CD4-positive, CD25-positive, alpha-beta regulatory T cell (primary cell): Measurements from ENCODE around the gene NUP188. TPM values are rescaled to one million over a fixed set of nuclear protein-coding genes. Genes with fewer than 3 reads are reported as not detected.
"Not testable (repeated sequence)": the region's sequence is repeated elsewhere in the genome, so short reads cannot be mapped to it uniquely, and the experiment has no call there.

Experiments used
- ATAC-seq, 2 donors: fragments of 150-1000 bp; cut with Tn5 transposase; one replicate each; pipeline ENCODE4 v1.10.0; 2021; ENCODE audit warnings: low read depth in 2 of 2, moderate number of reproducible peaks in 2 of 2, moderate library complexity in 1 of 2
- DNase-seq, 3 donors: peaks; one replicate each; pipeline versions ENCODE4 v3.0.0 to v3.0.0-alpha.2; 2012 to 2022; ENCODE audit warnings: mixed read lengths in 1 of 3
- H3K27ac ChIP-seq: one replicate; pipeline ENCODE4 v1.7.0; 2013; ENCODE audit warnings: mild to moderate bottlenecking, low read length; ENCODE audit not compliant: insufficient read depth, poor library complexity, severe bottlenecking
- H3K27me3 ChIP-seq: one replicate; pipeline ENCODE4 v1.7.0; 2013; ENCODE audit warnings: low read length; ENCODE audit not compliant: control insufficient read depth, insufficient read depth
- H3K36me3 ChIP-seq: one replicate; pipeline ENCODE4 v1.7.0; 2013; ENCODE audit warnings: mild to moderate bottlenecking, low read length, moderate library complexity; ENCODE audit not compliant: control insufficient read depth, insufficient read depth
- H3K4me1 ChIP-seq: 2 replicates; pipeline ENCODE4 v1.7.0; 2013; ENCODE audit warnings: mild to moderate bottlenecking, low read length; ENCODE audit not compliant: insufficient read depth, control insufficient read depth, poor library complexity, severe bottlenecking
- H3K4me3 ChIP-seq: one replicate; pipeline ENCODE4 v1.7.0; 2013; ENCODE audit warnings: low read depth, mild to moderate bottlenecking, low read length, moderate library complexity
- H3K9me3 ChIP-seq, 2 experiments: 1 replicate in 1 of 2; 2 replicates in 1 of 2; pipeline ENCODE4 v1.7.0; 2013; ENCODE audit warnings: low read length in 2 of 2, mild to moderate bottlenecking in 1 of 2, moderate library complexity in 1 of 2; ENCODE audit not compliant: control insufficient read depth in 2 of 2
- H3K27ac Mint-ChIP-seq, 3 donors: one replicate each; pipeline ENCODE4 v1.8.0; 2020 to 2022; ENCODE audit warnings: mild to moderate bottlenecking in 3 of 3, mixed read lengths in 3 of 3, moderate library complexity in 2 of 3
- H3K27me3 Mint-ChIP-seq: one replicate; pipeline ENCODE4 v1.8.0; 2022; ENCODE audit warnings: mild to moderate bottlenecking, mixed read lengths
- H3K36me3 Mint-ChIP-seq: one replicate; pipeline ENCODE4 v1.8.0; 2020; ENCODE audit warnings: mixed read lengths
- H3K4me1 Mint-ChIP-seq, 4 donors: one replicate each; pipeline ENCODE4 v1.8.0; 2020 to 2022; ENCODE audit warnings: mixed read lengths in 4 of 4, mild to moderate bottlenecking in 1 of 4
- H3K4me3 Mint-ChIP-seq, 4 donors: one replicate each; pipeline ENCODE4 v1.8.0; 2020 to 2022; ENCODE audit warnings: mild to moderate bottlenecking in 4 of 4, mixed read lengths in 4 of 4, moderate library complexity in 3 of 4
- H3K9me3 Mint-ChIP-seq, 7 donors: one replicate each; pipeline ENCODE4 v1.8.0; 2020 to 2022; ENCODE audit warnings: mixed read lengths in 7 of 7, mild to moderate bottlenecking in 3 of 7, moderate library complexity in 2 of 7
- polyA plus RNA-seq, 4 donors: library from polyadenylated mRNA; unstranded; fragments of 300-500 nt; fragmentation: Illumina TruSeq; gene quantifications; one replicate each; pipeline ENCODE4 v1.2.3, GENCODE V29; 2021
- total RNA-seq: library from RNA; stranded (reverse); gene quantifications from one replicate; pipeline ENCODE4 v1.2.3, GENCODE V29; 2022

Gene NUP188
- total and polyA plus RNA-seq, 5 donors from 2014 or later: 20.8 to 74.3 (median 22.6) TPM

DNA sequence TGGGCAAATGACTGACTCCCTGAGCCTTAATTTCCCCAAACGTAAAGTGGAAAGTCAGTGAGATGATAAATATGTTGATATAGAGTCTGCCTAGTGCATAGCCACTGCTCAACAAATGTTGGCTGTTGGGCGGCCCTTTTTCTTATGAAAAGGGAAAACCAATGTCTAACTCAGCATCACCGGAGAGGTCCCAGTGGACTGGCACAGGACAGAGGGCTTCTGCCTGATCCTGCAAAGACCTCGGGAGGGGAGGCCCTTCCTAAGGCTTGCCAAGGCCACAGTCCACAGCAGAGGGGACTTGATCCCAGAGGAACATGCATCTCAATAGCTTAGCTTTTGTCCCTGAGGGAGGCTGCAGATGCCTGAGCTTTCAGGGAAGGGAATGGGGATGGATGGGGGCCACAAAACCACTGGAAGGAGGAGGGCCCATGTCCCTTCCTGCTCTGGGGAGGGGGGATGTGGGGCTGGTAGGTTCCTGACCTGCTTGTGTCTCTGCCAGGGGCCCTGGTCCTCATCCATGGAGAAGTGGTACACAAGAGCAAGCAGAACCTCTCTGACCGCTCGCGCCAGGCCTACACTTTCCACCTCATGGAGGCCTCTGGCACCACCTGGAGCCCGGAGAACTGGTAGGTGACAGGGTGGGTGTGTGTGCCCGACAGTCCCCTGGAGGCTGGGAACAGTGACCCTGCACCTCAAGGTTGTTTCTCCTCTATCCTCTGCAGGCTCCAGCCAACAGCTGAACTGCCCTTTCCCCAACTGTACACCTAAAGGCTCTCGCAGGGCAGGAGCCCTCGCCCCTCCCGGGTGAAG, 6.3 kb upstream of the NUP188 start:
- no peaks in the 10 kb centered on the region for H3K9me3 Mint-ChIP-seq
- Histone ChIP-seq H3K9me3 (no peaks in the 10 kb centered on the region), H3K27me3 (no peaks in the 10 kb centered on the region), H3K4me1 (peaks cover 7% of the 10 kb centered on the region), H3K4me3 (no peak overlapping the region), H3K36me3 (no peaks in the 10 kb centered on the region), H3K27ac (no peak overlapping the region)
- peaks cover 8% of the 10 kb centered on the region for H3K36me3 Mint-ChIP-seq
- H3K27me3 Mint-ChIP-seq: no peaks in the 10 kb centered on the region
- no peak overlapping the region for H3K4me3 Mint-ChIP-seq
- no peak for ATAC-seq
- peaks cover 0 to 9% (median 6%) of the 10 kb centered on the region in 4 donors for H3K4me1 Mint-ChIP-seq
- H3K27ac Mint-ChIP-seq: no peak overlapping the region
- DNase-seq: no peak

DNA sequence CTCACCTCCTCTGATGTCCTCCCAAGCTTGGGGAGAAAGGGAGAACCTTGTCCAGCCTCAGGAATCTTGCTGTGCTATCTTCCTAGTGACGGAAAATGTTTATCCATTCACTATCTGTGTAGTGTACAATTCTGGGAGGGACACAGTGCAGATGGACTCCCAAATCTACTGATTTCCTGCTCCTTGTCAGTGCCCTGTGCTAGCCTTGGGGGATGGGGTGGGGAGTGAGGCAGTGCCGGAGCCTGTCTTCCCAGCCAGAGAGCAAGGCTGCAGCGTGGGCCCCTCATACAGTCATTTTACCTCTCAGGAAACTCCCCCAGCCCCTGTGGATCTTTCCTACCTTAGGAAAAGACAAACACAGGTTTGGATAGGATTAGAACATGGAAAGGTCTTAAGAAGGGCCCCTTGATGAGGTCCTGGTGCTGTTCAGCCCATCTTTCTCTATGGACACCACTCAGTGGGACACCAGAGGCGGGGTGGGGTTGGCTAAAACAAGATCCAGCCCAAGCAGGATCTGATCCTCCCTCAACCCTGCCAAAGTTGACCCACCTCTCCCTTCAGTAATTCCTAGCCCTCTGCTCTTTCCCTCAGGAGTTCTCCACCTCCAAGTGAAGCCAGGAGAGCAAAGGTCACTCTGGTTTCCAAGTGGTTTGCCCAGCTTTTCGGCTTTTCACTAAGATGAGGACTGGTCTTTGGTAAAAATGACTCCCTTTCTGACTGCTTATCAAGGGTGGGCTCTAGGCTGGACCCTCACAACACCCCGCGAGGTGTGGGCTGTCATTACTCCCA, 3.5 kb upstream of the NUP188 start:
- H3K4me3 Mint-ChIP-seq: peak overlapping the region in 2 of 4 donors; percentile 61 to 83
- H3K4me1 ChIP-seq: peaks cover 24% of the 10 kb centered on the region
- no peaks in the 10 kb centered on the region for H3K27me3 Mint-ChIP-seq
- peaks cover 0 to 36% (median 18%) of the 10 kb centered on the region in 4 donors for H3K4me1 Mint-ChIP-seq
- no peak overlapping the region for H3K27ac Mint-ChIP-seq
- H3K36me3 Mint-ChIP-seq: peaks cover 9% of the 10 kb centered on the region
- DNase-seq (no peak), ATAC-seq (no peak)
- H3K9me3 ChIP-seq: no peaks in the 10 kb centered on the region
- H3K27me3 ChIP-seq: no peaks in the 10 kb centered on the region
- no peaks in the 10 kb centered on the region for H3K36me3 ChIP-seq
- H3K4me3 ChIP-seq: no peak overlapping the region
- no peak overlapping the region for H3K27ac ChIP-seq
- no peaks in the 10 kb centered on the region for H3K9me3 Mint-ChIP-seq

DNA sequence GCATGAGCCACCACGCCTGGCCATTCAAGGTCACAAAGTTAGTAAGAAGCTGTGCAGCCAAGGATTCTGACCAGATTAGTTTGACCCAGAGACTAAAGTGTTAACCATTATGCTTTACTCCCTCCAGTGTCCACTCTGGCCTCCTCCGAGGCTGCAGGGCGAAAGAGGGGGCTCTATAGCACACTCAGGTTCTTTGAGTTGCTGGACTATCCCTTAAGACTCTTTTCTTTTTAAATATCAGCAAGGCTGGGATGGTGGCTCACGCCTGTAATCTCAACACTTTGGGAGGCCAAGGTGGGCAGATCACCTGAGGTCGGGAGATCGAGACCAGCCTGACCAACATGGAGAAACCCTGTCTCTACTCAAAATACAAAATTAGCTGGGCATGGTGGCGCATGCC, 2.5 kb upstream of the NUP188 start:
- H3K27me3 ChIP-seq, H3K36me3 ChIP-seq, H3K27me3 Mint-ChIP-seq, H3K9me3 Mint-ChIP-seq, H3K27ac ChIP-seq, H3K9me3 ChIP-seq, ATAC-seq, H3K36me3 Mint-ChIP-seq, H3K27ac Mint-ChIP-seq, H3K4me3 ChIP-seq, DNase-seq: not testable (repeated sequence)
- Mint-ChIP-seq H3K4me3 (peak overlapping the region in 3 of 4 donors; percentile 11 to 100 (median 97)), H3K4me1 (peaks cover 0 to 40% (median 20%) of the 10 kb centered on the region in 4 donors)
- peaks cover 24% of the 10 kb centered on the region for H3K4me1 ChIP-seq

DNA sequence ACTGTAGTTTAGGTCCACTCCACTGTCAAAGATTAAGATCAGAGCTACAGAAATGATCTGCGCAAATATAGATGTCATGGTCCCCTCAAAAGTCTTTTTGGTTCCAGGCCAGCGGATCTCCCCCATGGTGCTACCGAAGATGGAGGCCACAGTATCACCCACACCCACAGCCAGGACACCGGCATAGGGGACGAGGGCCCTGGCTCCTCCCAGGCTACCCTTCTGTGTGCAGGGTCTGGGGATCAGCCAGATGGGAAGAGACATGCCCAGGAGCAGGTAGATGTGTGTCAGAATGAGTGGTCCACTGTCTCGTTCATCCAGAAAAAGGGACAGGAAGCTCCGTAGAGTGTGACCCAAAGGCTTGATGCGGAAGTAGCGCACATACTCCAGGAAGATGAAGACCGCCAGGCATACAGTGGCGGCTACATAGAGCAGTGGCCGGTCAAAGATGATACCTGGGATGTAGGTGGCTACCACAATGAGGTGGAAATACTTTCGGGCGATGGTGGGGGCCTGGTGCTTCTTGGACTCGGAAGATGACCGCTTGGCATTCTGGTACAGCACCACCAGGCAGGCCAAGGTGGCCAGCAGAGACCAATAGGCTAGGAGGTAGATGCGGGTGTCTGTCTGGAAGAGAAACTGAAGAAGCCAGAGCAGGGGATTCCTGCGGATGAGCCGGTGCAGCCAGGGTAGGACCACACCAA, 1.5 kb upstream of the NUP188 start:
- peaks cover 24% of the 10 kb centered on the region for H3K4me1 ChIP-seq
- Mint-ChIP-seq H3K27me3 (no peaks in the 10 kb centered on the region), H3K9me3 (no peaks in the 10 kb centered on the region), H3K27ac (peak overlapping the region; percentile 79 to 96 (median 95)), H3K4me3 (peak overlapping the region; percentile 97 to 100 (median 99)), H3K36me3 (peaks cover 9% of the 10 kb centered on the region), H3K4me1 (peaks cover 0 to 44% (median 20%) of the 10 kb centered on the region in 4 donors)
- H3K27ac ChIP-seq: no peak overlapping the region
- peak overlapping the region; percentile 71 for H3K4me3 ChIP-seq
- no peaks in the 10 kb centered on the region for H3K9me3 ChIP-seq
- ATAC-seq: no peak
- no peak for DNase-seq
- no peaks in the 10 kb centered on the region for H3K27me3 ChIP-seq
- peaks cover 4% of the 10 kb centered on the region for H3K36me3 ChIP-seq

DNA sequence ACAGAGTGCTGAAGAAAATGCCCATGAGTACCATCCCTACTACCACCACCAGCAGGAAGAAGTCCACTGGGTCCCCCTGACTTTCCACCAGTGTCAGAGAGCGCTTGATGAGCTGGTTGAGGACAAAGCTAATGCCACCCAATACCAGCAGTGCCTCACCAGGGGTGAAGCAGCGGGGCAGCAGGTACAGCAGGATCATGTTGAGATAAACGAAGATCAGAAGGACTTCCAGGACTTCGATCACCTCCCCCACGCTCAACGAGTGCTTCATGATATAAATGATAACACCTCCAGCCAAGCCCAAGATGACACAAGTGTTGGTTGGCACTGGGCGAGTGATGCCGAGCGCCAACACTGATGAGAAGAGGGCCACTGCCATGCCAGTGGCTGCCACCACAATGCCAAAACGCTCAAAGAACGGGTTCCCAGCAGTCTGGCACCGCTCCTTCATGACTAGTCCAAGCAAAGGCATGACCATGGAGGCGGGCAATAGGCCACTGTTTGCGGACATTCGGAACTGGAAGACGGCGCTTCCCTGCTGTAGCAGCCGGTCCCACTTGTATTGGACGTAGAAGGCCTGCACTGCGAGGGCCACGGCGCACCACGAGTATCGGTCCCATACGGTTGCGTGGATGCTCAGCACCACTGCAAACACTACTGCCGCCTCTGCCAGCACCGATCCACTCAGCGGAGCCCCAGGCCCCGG, 775 bp upstream of the NUP188 start:
- Mint-ChIP-seq H3K4me3 (peak overlapping the region; percentile 97 to 100 (median 99)), H3K27ac (peak overlapping the region; percentile 93 to 96 (median 95)), H3K36me3 (peaks cover 9% of the 10 kb centered on the region), H3K27me3 (no peaks in the 10 kb centered on the region), H3K9me3 (no peaks in the 10 kb centered on the region), H3K4me1 (peaks cover 0 to 46% (median 21%) of the 10 kb centered on the region in 4 donors)
- H3K36me3 ChIP-seq: peaks cover 6% of the 10 kb centered on the region
- DNase-seq: no peak
- peak; percentile 10 to 17 for ATAC-seq
- H3K4me3 ChIP-seq: peak overlapping the region; percentile 71
- peak overlapping the region; percentile 91 for H3K27ac ChIP-seq
- no peaks in the 10 kb centered on the region for H3K9me3 ChIP-seq
- peaks cover 24% of the 10 kb centered on the region for H3K4me1 ChIP-seq
- no peaks in the 10 kb centered on the region for H3K27me3 ChIP-seq

DNA sequence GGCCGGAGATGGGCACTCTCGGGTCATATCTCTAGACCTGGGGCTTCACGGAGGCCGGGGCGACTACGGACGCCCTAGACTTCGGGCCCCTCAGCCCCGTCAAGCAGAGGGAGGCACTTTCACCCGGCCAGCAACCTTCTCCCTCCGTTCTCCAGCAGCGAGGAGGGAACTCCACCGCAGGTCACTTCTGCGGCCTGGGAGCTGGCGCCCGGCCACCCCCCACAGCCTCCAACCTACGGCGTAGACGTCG, 297 bp upstream of the NUP188 start:
- Mint-ChIP-seq H3K27me3 (no peaks in the 10 kb centered on the region), H3K27ac (peak overlapping the region; percentile 93 to 96 (median 95)), H3K4me3 (peak overlapping the region; percentile 97 to 100 (median 99)), H3K9me3 (no peaks in the 10 kb centered on the region), H3K36me3 (peaks cover 9% of the 10 kb centered on the region), H3K4me1 (peaks cover 0 to 46% (median 21%) of the 10 kb centered on the region in 4 donors)
- Histone ChIP-seq H3K27ac (peak overlapping the region; percentile 91), H3K4me3 (peak overlapping the region; percentile 71), H3K36me3 (peaks cover 6% of the 10 kb centered on the region), H3K4me1 (peaks cover 24% of the 10 kb centered on the region), H3K27me3 (no peaks in the 10 kb centered on the region), H3K9me3 (no peaks in the 10 kb centered on the region)
- DNase-seq: no peak
- peak; percentile 9 to 19 for ATAC-seq

DNA sequence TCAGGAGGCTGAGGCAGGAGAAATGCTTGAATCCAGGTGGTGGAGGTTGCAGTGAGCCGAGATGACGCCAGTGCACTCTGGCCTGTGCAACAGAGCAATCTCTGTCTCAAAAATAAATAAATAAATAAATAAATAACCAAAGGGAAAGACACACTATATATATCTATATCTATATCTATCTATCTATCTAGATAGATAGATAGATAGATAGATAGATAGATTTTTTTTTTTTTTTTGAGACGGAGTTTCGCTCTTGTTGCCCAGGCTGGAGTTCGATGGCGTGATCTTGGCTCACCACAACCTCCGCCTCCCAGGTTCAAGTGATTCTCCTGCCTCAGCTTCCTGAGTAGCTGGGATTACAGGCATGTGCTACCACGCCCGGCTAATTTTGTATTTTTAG, 13.9 kb downstream of the NUP188 start:
- not testable (repeated sequence) for ATAC-seq, H3K4me1 Mint-ChIP-seq

More for the DNA sequence above, 13.9 kb downstream of the NUP188 start:
- not testable (repeated sequence) for H3K27me3 ChIP-seq, H3K9me3 Mint-ChIP-seq, H3K4me3 Mint-ChIP-seq, DNase-seq, H3K4me1 ChIP-seq, H3K27ac Mint-ChIP-seq, H3K9me3 ChIP-seq, H3K4me3 ChIP-seq, H3K27ac ChIP-seq, H3K27me3 Mint-ChIP-seq
- peaks cover 63% of the 10 kb centered on the region for H3K36me3 ChIP-seq
- peaks cover 22% of the 10 kb centered on the region for H3K36me3 Mint-ChIP-seq
